PC-9 (cell line): ENCODE data around the gene INKA2.

Source experiments
- EZH2 ChIP-seq: fragments of 200-600 bp; sonication (generic); IDR thresholded peaks from 2 replicates; pipeline ENCODE4 v1.8.0; 2017; ENCODE audit warnings: antibody characterized with exemption, low read depth
- TF ChIP-seq, protein P1 (sequence below): fragments of 200-600 bp; sonication (generic); conservative IDR thresholded peaks from 2 replicates; pipeline ENCODE4 v1.6.1; 2017; ENCODE audit warnings: mixed run types, antibody characterized with exemption, mild to moderate bottlenecking, moderate library complexity

DNA sequence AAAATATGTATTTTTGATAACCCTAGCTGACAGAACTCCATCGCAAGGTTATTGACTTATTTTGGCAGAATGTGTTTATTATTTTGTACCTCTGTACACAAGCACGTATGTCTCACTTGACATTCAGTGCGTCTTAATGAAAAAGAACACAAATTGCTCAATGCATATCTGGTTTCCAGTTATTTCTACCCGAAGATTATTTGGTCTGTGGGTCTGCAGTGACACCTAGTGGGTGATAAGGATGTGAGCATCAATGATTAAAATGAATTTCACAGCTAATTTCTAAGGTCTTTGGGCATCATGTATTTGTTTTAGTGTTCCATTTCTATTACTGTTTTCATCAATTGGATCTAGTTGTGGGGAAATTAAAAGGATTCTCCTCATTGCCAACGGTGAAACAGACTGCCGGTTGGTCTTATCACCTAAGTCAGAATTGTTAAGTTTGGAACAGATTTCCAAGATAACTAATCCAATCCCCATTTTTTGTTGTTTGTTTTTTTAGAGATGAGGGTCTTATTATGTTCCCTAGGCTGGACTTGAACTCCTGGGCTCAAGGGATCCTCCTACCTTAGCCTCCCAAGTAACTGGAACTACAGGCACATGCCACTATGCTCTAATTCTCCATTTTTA lies 30.4 kb upstream of the INKA2 start:
- TF ChIP-seq EZH2 = no peak
- TF ChIP-seq, protein P1, sequence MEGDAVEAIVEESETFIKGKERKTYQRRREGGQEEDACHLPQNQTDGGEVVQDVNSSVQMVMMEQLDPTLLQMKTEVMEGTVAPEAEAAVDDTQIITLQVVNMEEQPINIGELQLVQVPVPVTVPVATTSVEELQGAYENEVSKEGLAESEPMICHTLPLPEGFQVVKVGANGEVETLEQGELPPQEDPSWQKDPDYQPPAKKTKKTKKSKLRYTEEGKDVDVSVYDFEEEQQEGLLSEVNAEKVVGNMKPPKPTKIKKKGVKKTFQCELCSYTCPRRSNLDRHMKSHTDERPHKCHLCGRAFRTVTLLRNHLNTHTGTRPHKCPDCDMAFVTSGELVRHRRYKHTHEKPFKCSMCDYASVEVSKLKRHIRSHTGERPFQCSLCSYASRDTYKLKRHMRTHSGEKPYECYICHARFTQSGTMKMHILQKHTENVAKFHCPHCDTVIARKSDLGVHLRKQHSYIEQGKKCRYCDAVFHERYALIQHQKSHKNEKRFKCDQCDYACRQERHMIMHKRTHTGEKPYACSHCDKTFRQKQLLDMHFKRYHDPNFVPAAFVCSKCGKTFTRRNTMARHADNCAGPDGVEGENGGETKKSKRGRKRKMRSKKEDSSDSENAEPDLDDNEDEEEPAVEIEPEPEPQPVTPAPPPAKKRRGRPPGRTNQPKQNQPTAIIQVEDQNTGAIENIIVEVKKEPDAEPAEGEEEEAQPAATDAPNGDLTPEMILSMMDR = peak; percentile 96
